H1 (cell line): ENCODE results near the gene HOXB3. TPM values are rescaled to one million over a fixed set of nuclear protein-coding genes. Genes with fewer than 3 reads are reported as not detected.

Source experiments
- BACH1 ChIP-seq: IDR thresholded peaks from 2 replicates; pipeline ENCODE4 v1.6.1; 2012; ENCODE audit warnings: low read length, improper control_type of control experiment
- EZH2 ChIP-seq: fragments of 200-600 bp; sonication (generic); IDR thresholded peaks from 2 replicates; pipeline ENCODE4 v1.7.1; 2012; ENCODE audit warnings: low read depth, mild to moderate bottlenecking, moderate library complexity, low read length, inconsistent platforms; ENCODE audit not compliant: severe bottlenecking
- GTF2F1 ChIP-seq: IDR thresholded peaks from 2 replicates; pipeline ENCODE4 v1.6.1; 2012; ENCODE audit warnings: low read depth, low read length, improper control_type of control experiment, borderline replicate concordance
- NRF1 ChIP-seq: IDR thresholded peaks from 2 replicates; pipeline ENCODE4 v1.6.1; 2011; ENCODE audit warnings: mild to moderate bottlenecking, low read depth, low read length, improper control_type of control experiment
- RBBP5 ChIP-seq: IDR thresholded peaks from 2 replicates; pipeline ENCODE4 v1.7.1; 2012; ENCODE audit warnings: low read depth, mild to moderate bottlenecking, inconsistent platforms, low read length, moderate library complexity, borderline replicate concordance
- polyA plus RNA-seq, 7 experiments: library from polyadenylated mRNA; depleted of rRNA in 3 of 7; stranded (reverse) in 5 of 7; unstranded in 2 of 7; fragments of >200 nt in 5 of 7; fragments of 200-250 nt in 2 of 7; gene quantifications; 1 replicate in 5 of 7; 2 replicates in 1 of 7; 4 replicates in 1 of 7; pipeline versions ENCODE4 v1.2.1 to v1.2.3, GENCODE V29; 2011 to 2013; ENCODE audit warnings: missing spikeins in 2 of 7, mixed read lengths in 2 of 7
- total RNA-seq: library from RNA; stranded (reverse); fragmentation: NEBNext Ultra II Directional; extraction: Animal tissue kit (Norgen Biotek cat#: 25700); gene quantifications from 2 replicates; pipeline ENCODE4 v1.2.1, GENCODE V29; 2021
- TF ChIP-seq, protein P1 (sequence below): fragments of 300-600 bp; sonication (generic); IDR thresholded peaks from 2 replicates; pipeline ENCODE4 v1.7.1; 2012; ENCODE audit warnings: low read length, moderate library complexity, mild to moderate bottlenecking, inconsistent platforms; ENCODE audit not compliant: insufficient replicate concordance
- TF ChIP-seq, protein P2 (sequence below), 3 experiments: IDR thresholded peaks; 1 replicate in 2 of 3; 2 replicates in 1 of 3; pipeline versions ENCODE4 v1.5.1 to v1.6.1; 2011; ENCODE audit warnings: low read length in 3 of 3, mild to moderate bottlenecking in 3 of 3, inconsistent platforms in 2 of 3, low read depth in 1 of 3, moderate library complexity in 1 of 3; ENCODE audit not compliant: insufficient read depth in 1 of 3; ENCODE audit errors: control extremely low read depth in 1 of 3

HOXB3 gene
- total and polyA plus RNA-seq, 2 of the 8 experiments (the other 6 are each of a cell fraction or from before 2014, with no cell fraction given): not detected

DNA sequence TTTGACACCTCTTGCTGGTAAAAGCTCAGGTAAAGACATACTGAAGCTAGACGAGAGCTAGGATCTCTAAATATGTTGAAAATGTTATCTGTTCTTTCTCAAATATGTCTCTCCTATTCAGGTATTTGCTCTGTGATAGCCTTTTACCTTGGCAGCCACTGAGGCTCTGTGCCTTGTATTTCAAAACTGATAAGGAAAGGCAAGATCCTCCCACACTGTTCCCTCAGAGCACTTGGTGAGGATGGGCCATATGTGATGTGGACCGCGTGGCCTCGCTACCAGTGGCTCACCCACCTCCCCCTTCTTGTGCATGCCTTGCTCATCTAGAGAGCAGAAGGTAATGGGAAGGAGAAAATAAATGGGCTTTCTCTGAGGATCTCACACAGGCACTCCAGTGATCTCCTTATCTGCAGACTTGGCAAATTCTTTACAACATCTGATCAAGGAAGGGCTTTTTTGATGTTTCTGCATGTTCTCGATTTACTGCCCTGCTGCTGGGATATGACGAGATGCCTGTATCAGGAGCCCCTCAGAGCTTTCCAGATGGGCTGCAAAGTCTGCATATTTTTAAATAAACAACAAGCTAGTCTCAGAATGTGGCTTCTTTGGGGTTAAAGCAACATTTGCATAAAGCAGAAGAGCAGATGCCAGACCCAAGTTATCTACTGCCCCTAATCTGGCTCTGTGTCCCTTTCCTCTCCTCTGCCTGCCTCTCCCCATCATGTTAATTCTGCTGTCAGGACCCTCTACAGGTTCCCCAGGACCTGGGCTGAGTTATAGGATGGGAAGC, 76.2 kb downstream of the HOXB3 start (continued):
- TF ChIP-seq, protein P1, sequence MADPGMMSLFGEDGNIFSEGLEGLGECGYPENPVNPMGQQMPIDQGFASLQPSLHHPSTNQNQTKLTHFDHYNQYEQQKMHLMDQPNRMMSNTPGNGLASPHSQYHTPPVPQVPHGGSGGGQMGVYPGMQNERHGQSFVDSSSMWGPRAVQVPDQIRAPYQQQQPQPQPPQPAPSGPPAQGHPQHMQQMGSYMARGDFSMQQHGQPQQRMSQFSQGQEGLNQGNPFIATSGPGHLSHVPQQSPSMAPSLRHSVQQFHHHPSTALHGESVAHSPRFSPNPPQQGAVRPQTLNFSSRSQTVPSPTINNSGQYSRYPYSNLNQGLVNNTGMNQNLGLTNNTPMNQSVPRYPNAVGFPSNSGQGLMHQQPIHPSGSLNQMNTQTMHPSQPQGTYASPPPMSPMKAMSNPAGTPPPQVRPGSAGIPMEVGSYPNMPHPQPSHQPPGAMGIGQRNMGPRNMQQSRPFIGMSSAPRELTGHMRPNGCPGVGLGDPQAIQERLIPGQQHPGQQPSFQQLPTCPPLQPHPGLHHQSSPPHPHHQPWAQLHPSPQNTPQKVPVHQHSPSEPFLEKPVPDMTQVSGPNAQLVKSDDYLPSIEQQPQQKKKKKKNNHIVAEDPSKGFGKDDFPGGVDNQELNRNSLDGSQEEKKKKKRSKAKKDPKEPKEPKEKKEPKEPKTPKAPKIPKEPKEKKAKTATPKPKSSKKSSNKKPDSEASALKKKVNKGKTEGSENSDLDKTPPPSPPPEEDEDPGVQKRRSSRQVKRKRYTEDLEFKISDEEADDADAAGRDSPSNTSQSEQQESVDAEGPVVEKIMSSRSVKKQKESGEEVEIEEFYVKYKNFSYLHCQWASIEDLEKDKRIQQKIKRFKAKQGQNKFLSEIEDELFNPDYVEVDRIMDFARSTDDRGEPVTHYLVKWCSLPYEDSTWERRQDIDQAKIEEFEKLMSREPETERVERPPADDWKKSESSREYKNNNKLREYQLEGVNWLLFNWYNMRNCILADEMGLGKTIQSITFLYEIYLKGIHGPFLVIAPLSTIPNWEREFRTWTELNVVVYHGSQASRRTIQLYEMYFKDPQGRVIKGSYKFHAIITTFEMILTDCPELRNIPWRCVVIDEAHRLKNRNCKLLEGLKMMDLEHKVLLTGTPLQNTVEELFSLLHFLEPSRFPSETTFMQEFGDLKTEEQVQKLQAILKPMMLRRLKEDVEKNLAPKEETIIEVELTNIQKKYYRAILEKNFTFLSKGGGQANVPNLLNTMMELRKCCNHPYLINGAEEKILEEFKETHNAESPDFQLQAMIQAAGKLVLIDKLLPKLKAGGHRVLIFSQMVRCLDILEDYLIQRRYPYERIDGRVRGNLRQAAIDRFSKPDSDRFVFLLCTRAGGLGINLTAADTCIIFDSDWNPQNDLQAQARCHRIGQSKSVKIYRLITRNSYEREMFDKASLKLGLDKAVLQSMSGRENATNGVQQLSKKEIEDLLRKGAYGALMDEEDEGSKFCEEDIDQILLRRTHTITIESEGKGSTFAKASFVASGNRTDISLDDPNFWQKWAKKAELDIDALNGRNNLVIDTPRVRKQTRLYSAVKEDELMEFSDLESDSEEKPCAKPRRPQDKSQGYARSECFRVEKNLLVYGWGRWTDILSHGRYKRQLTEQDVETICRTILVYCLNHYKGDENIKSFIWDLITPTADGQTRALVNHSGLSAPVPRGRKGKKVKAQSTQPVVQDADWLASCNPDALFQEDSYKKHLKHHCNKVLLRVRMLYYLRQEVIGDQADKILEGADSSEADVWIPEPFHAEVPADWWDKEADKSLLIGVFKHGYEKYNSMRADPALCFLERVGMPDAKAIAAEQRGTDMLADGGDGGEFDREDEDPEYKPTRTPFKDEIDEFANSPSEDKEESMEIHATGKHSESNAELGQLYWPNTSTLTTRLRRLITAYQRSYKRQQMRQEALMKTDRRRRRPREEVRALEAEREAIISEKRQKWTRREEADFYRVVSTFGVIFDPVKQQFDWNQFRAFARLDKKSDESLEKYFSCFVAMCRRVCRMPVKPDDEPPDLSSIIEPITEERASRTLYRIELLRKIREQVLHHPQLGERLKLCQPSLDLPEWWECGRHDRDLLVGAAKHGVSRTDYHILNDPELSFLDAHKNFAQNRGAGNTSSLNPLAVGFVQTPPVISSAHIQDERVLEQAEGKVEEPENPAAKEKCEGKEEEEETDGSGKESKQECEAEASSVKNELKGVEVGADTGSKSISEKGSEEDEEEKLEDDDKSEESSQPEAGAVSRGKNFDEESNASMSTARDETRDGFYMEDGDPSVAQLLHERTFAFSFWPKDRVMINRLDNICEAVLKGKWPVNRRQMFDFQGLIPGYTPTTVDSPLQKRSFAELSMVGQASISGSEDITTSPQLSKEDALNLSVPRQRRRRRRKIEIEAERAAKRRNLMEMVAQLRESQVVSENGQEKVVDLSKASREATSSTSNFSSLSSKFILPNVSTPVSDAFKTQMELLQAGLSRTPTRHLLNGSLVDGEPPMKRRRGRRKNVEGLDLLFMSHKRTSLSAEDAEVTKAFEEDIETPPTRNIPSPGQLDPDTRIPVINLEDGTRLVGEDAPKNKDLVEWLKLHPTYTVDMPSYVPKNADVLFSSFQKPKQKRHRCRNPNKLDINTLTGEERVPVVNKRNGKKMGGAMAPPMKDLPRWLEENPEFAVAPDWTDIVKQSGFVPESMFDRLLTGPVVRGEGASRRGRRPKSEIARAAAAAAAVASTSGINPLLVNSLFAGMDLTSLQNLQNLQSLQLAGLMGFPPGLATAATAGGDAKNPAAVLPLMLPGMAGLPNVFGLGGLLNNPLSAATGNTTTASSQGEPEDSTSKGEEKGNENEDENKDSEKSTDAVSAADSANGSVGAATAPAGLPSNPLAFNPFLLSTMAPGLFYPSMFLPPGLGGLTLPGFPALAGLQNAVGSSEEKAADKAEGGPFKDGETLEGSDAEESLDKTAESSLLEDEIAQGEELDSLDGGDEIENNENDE: no peak
- TF ChIP-seq, protein P2, sequence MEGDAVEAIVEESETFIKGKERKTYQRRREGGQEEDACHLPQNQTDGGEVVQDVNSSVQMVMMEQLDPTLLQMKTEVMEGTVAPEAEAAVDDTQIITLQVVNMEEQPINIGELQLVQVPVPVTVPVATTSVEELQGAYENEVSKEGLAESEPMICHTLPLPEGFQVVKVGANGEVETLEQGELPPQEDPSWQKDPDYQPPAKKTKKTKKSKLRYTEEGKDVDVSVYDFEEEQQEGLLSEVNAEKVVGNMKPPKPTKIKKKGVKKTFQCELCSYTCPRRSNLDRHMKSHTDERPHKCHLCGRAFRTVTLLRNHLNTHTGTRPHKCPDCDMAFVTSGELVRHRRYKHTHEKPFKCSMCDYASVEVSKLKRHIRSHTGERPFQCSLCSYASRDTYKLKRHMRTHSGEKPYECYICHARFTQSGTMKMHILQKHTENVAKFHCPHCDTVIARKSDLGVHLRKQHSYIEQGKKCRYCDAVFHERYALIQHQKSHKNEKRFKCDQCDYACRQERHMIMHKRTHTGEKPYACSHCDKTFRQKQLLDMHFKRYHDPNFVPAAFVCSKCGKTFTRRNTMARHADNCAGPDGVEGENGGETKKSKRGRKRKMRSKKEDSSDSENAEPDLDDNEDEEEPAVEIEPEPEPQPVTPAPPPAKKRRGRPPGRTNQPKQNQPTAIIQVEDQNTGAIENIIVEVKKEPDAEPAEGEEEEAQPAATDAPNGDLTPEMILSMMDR (IDR thresholded peaks at IDR 0.05; ENCODE audit: control extremely low read depth in 1 of 3, insufficient read depth in 1 of 3, low read depth in 1 of 3, low read length in 3 of 3): no peak
- TF ChIP-seq BACH1 (no peak), NRF1 (no peak), GTF2F1 (no peak), EZH2 (no peak), RBBP5 (no peak)
